Caco-2 (cell line): Measurements from ENCODE around the gene PLEKHA6. TPM values are rescaled to one million over a fixed set of nuclear protein-coding genes. Genes with fewer than 3 reads are reported as not detected.

ENCODE experiments used
- BruUV-seq: library from RNA; stranded (reverse); fragments of 400-500 nt; replicated peaks from 2 replicates; lab custom pipeline; 2021; lab: Mats Ljungman, UMichigan
- CTCF ChIA-PET: fragments of 300-600 bp; sonication (Branson Sonifier 250); formaldehyde crosslinking; loops from one replicate; lab custom pipeline; 2022; ENCODE audit warnings: antibody characterized with exemption; lab: Charles Lee
- POLR2A ChIA-PET: fragments of 300-600 bp; sonication (Branson Sonifier 250); formaldehyde crosslinking; loops from one replicate; lab custom pipeline; 2022; ENCODE audit warnings: antibody characterized with exemption; lab: Charles Lee
- DNase-seq, 2 experiments: peaks; one replicate each; pipeline versions ENCODE4 v3.0.0 to v3.0.0-alpha.2; 2020 to 2022
- H3K27me3 ChIP-seq: replicated peaks from 2 replicates; pipeline ENCODE4 v1.6.0; 2011; ENCODE audit warnings: low read length; ENCODE audit not compliant: control insufficient read depth, insufficient read depth
- H3K36me3 ChIP-seq: 2 replicates; pipeline ENCODE4 v1.5.1; 2011; ENCODE audit warnings: low read length; ENCODE audit not compliant: control insufficient read depth, insufficient read depth
- H3K4me1 ChIP-seq: fragments of 250-450 bp; sonication (Bioruptor Pico); 2 replicates; pipeline ENCODE4 v1.5.1; 2020; ENCODE audit warnings: mild to moderate bottlenecking
- H3K4me3 ChIP-seq: 2 replicates; pipeline ENCODE4 v1.5.1; 2011; ENCODE audit warnings: low read depth, mild to moderate bottlenecking, control low read depth, low read length
- H3K9me3 ChIP-seq: fragments of 250-450 bp; sonication (Bioruptor Pico); 2 replicates; pipeline ENCODE4 v1.5.1; 2020; ENCODE audit warnings: mild to moderate bottlenecking, moderate library complexity
- H3K27ac Mint-ChIP-seq: one replicate; pipeline ENCODE4 v1.8.0; 2022; ENCODE audit warnings: mixed read lengths; ENCODE audit not compliant: unreplicated experiment
- H3K27me3 Mint-ChIP-seq: one replicate; pipeline ENCODE4 v1.8.0; 2022; ENCODE audit warnings: mixed read lengths; ENCODE audit not compliant: insufficient read depth, unreplicated experiment
- H3K36me3 Mint-ChIP-seq: one replicate; pipeline ENCODE4 v1.8.0; 2022; ENCODE audit warnings: mild to moderate bottlenecking, mixed read lengths; ENCODE audit not compliant: insufficient read depth, unreplicated experiment
- H3K4me1 Mint-ChIP-seq: one replicate; pipeline ENCODE4 v1.8.0; 2022; ENCODE audit warnings: low read depth, mixed read lengths; ENCODE audit not compliant: unreplicated experiment
- H3K4me3 Mint-ChIP-seq: one replicate; pipeline ENCODE4 v1.8.0; 2022; ENCODE audit warnings: mild to moderate bottlenecking, moderate library complexity, mixed read lengths; ENCODE audit not compliant: unreplicated experiment
- H3K9me3 Mint-ChIP-seq: one replicate; pipeline ENCODE4 v1.8.0; 2022; ENCODE audit warnings: mixed read lengths; ENCODE audit not compliant: unreplicated experiment
- intact Hi-C: fragments of 100-400 bp; cut with micrococcal nuclease; formaldehyde crosslinking; loops from one replicate; pipeline ENCODE4 v1.10.0; 2022; ENCODE audit not compliant: unreplicated experiment
- total RNA-seq: library from RNA; stranded (reverse); gene quantifications from 2 replicates; pipeline ENCODE4 v1.2.3, GENCODE V29; 2022
- TF ChIP-seq, protein P1 (sequence below), 2 experiments: fragments of 200-600 bp in 1 of 2; IDR thresholded peaks; 1 replicate in 1 of 2; 2 replicates in 1 of 2; pipeline versions ENCODE4 v1.5.1 to v1.8.0; 2011 to 2022; ENCODE audit warnings: antibody characterized with exemption in 1 of 2, control low read depth in 1 of 2, inconsistent platforms in 1 of 2, low read depth in 1 of 2, low read length in 1 of 2, mild to moderate bottlenecking in 1 of 2, moderate library complexity in 1 of 2; ENCODE audit not compliant: insufficient read depth in 1 of 2, severe bottlenecking in 1 of 2, unreplicated experiment in 1 of 2

PLEKHA6 gene
- total RNA-seq, 1 experiment from 2014 or later = 18.8 TPM

DNA sequence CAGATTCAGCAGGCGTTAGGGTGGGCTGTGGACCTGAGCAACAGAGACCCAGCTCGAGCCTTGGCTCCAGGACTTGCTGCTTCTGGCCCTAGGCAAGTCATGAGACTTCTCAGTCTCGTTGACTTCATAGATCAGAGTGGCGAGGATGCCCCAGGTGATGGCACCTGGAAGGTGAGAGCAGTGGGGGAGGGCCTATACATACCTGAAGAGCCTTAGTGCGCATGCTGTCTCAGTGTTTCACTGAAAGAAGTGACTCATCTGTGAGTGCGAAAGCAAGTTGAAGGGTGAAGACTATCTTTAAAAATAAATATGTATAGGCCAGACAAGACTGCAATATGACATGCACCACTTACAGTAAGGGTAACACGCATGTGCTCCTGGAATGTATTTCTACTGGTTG, 10.1 kb downstream of the PLEKHA6 start:
- intact Hi-C loops = no loop called here
- DNase-seq = no peak
- Histone ChIP-seq H3K9me3 (no peaks in the 10 kb centered on the region), H3K4me1 (peaks cover 49% of the 10 kb centered on the region), H3K36me3 (no peaks in the 10 kb centered on the region; the same call in 1 of the 2 replicates), H3K27me3 (no peaks in the 10 kb centered on the region), H3K4me3 (no peak overlapping the region)
- no peaks in the 10 kb centered on the region for H3K9me3 Mint-ChIP-seq
- H3K4me3 Mint-ChIP-seq = no peak overlapping the region
- H3K27me3 Mint-ChIP-seq = no peaks in the 10 kb centered on the region
- CTCF ChIA-PET = no interaction called here
- BruUV-seq = no TSS peak
- H3K4me1 Mint-ChIP-seq = peaks cover 35% of the 10 kb centered on the region
- TF ChIP-seq, protein P1, sequence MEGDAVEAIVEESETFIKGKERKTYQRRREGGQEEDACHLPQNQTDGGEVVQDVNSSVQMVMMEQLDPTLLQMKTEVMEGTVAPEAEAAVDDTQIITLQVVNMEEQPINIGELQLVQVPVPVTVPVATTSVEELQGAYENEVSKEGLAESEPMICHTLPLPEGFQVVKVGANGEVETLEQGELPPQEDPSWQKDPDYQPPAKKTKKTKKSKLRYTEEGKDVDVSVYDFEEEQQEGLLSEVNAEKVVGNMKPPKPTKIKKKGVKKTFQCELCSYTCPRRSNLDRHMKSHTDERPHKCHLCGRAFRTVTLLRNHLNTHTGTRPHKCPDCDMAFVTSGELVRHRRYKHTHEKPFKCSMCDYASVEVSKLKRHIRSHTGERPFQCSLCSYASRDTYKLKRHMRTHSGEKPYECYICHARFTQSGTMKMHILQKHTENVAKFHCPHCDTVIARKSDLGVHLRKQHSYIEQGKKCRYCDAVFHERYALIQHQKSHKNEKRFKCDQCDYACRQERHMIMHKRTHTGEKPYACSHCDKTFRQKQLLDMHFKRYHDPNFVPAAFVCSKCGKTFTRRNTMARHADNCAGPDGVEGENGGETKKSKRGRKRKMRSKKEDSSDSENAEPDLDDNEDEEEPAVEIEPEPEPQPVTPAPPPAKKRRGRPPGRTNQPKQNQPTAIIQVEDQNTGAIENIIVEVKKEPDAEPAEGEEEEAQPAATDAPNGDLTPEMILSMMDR (IDR thresholded peaks at IDR 0.05; ENCODE audit: insufficient read depth in 1 of 2, low read depth in 1 of 2, low read length in 1 of 2, severe bottlenecking in 1 of 2, unreplicated experiment in 1 of 2) = no peak
- POLR2A ChIA-PET = no interaction called here
- peak overlapping the region; percentile 75 for H3K27ac Mint-ChIP-seq
- peaks cover 4% of the 10 kb centered on the region for H3K36me3 Mint-ChIP-seq

DNA sequence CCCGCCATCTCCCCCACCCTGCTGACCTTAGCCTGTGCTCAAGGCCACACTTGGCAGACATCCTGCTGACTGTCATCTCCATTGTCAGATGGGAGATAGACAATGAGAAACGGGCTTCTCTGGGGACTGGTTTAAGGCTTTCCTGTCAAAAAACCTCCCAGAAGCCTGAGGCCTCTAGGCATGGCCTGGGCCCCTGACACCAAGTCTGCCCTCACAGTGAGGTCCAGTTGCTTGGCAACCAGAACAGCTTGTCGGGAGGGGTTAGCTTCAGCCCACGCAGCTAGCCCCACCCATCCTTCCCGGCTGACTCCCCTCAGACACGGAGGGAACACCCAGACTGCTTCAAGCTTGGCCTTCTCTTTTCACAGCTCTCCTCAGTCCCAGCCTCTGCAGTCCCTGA, 11.0 kb downstream of the PLEKHA6 start:
- H3K36me3 Mint-ChIP-seq = peaks cover 4% of the 10 kb centered on the region
- TF ChIP-seq, protein P1 (IDR thresholded peaks at IDR 0.05; ENCODE audit: insufficient read depth in 1 of 2, low read depth in 1 of 2, low read length in 1 of 2, severe bottlenecking in 1 of 2, unreplicated experiment in 1 of 2) = no peak
- peaks cover 35% of the 10 kb centered on the region for H3K4me1 Mint-ChIP-seq
- no peaks in the 10 kb centered on the region for H3K9me3 Mint-ChIP-seq
- no peaks in the 10 kb centered on the region; the same call in 1 of the 2 replicates for H3K36me3 ChIP-seq
- peaks cover 49% of the 10 kb centered on the region for H3K4me1 ChIP-seq
- DNase-seq = peak; percentile 47 to 68
- POLR2A ChIA-PET = no interaction called here
- H3K27me3 Mint-ChIP-seq = no peaks in the 10 kb centered on the region
- no peaks in the 10 kb centered on the region for H3K9me3 ChIP-seq
- no peak overlapping the region for H3K4me3 ChIP-seq
- H3K27ac Mint-ChIP-seq = peak overlapping the region; percentile 95
- BruUV-seq = no TSS peak
- H3K27me3 ChIP-seq = no peaks in the 10 kb centered on the region
- no peak overlapping the region for H3K4me3 Mint-ChIP-seq
- CTCF ChIA-PET = interaction anchor here (0.9 to 1.6 kb wide), 3 partner anchors 46 to 90 kb away, joined by 3 to 5 read pairs (median 4); no protein-coding TSS in a partner anchor
- intact Hi-C loops = loop anchor here (1.0 kb wide), 1 partner anchor 15 kb away; no protein-coding TSS in a partner anchor

DNA sequence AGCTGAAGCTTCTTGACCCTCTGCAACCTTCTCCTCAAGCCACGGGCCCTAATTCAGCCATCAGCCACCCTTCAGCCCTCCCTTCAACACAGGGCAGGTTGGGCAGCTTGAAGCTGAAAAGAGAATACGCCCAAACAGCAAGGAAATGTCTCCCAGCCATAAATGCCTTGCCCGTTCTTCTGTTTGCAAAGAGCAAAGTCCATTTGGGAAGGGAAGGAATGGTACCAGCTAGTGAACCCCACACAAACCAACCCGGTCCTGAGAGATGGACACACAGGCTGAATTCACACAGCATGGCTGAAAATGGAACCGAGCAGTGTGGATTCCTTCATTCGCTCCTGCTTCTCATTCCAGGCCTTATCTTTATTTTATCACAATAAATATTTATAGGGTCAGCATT, 11.5 kb downstream of the PLEKHA6 start:
- ChIA-PET POLR2A (no interaction called here), CTCF (interaction anchor here (0.8 to 1.6 kb wide), 4 partner anchors 9 to 90 kb away, joined by 3 to 5 read pairs (median 4); no protein-coding TSS in a partner anchor)
- TF ChIP-seq, protein P1 (IDR thresholded peaks at IDR 0.05; ENCODE audit: insufficient read depth in 1 of 2, low read depth in 1 of 2, low read length in 1 of 2, severe bottlenecking in 1 of 2, unreplicated experiment in 1 of 2) = no peak
- H3K4me1 ChIP-seq = peaks cover 49% of the 10 kb centered on the region
- no peaks in the 10 kb centered on the region; the same call in 1 of the 2 replicates for H3K36me3 ChIP-seq
- DNase-seq = peak; percentile 67 to 80
- intact Hi-C loops = loop anchor here (1.0 kb wide), 1 partner anchor 15 kb away; no protein-coding TSS in a partner anchor
- H3K4me1 Mint-ChIP-seq = peaks cover 35% of the 10 kb centered on the region
- H3K36me3 Mint-ChIP-seq = peaks cover 4% of the 10 kb centered on the region
- H3K9me3 ChIP-seq = no peaks in the 10 kb centered on the region
- no peaks in the 10 kb centered on the region for H3K9me3 Mint-ChIP-seq
- peak overlapping the region; percentile 95 for H3K27ac Mint-ChIP-seq
- peak overlapping the region; percentile 60 for H3K4me3 Mint-ChIP-seq
- no peak overlapping the region for H3K4me3 ChIP-seq
- no TSS peak for BruUV-seq
- H3K27me3 ChIP-seq = no peaks in the 10 kb centered on the region
- no peaks in the 10 kb centered on the region for H3K27me3 Mint-ChIP-seq
